ENCODE data around the gene PPP1R15A.
A peak's percentile ranks its signal among the peaks of the same experiment; 100 is the strongest.
"Not testable (repeated sequence)": the region's sequence is repeated elsewhere in the genome, so short reads cannot be mapped to it uniquely, and the experiment has no call there.

The PPP1R15A gene

DNA sequence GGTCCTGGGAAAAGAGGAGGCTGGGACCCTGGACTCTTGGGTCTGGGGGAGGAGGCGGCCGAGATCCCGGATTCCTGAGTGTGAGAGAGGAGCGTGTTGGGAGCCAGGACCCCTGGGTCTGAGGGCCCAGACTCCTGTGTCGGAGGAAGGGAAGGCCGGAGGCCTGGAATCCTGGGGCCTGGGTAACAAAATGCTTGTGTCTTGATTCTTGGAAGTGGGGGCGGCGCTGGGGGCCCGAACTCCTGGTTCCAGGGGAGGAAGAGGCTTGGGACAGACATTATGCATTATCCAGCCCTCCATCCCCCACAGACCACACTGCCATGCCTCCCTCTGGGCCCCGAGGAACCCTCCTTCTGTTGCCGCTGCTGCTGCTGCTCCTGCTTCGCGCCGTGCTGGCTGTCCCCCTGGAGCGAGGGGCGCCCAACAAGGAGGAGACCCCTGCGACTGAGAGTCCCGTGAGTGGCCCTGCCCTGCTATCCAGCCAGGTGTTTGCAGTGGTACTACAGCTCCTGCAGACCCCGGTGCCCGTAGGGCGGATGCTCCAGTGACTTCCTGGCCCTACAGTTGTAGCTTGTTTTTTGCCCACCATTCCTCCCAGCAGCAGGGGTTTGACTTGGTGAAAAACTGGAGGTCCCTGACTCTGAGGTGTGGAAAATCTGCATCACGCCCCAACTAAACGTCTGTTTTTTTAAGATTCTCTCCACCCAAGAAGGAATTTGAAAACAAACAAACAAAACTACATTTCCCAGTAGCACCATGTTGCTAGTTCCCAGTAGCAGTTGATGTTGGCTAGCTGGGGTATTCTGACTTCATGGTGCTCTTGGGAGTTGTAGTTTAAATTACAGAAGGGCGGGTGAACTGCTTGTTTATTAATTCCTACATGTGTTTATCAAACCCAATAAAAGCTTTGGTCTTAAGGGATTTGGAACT is 28.5 kb downstream of the PPP1R15A start:
- H3K4me3 Mint-ChIP-seq, result peak overlapping the region; percentile 94 to 99 (median 96)
- peaks cover 13% of the 10 kb centered on the region for H3K4me1 Mint-ChIP-seq
- H3K27me3 Mint-ChIP-seq (ENCODE audit: low read depth), result no peaks in the 10 kb centered on the region

DNA sequence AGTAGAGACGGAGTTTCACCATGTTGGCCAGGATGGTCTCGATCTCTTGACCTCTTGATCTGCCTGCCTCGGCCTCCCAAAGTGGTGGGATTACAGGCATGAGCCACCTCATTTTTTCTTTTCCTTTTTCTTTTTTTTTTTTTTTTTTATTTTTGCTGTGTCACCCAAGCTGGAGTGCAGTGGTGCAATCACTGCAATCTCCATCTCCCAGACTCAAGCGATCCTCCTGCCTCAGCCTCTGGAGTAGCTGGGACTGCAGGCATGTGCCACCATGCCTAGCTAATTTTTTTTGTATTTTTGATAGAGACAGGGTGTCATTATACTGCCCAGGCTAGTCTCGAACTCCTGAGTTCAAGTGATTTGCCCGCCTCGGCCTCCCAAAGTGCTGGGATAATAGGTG is 30.1 kb downstream of the PPP1R15A start:
- not testable (repeated sequence) for H3K27ac Mint-ChIP-seq; H3K27me3 Mint-ChIP-seq (ENCODE audit: low read depth); H3K9me3 Mint-ChIP-seq
- peaks cover 13% of the 10 kb centered on the region for H3K4me1 Mint-ChIP-seq
- peaks cover 44% of the 10 kb centered on the region for H3K36me3 Mint-ChIP-seq (ENCODE audit: low read depth)
- H3K4me3 Mint-ChIP-seq, result peak overlapping the region; percentile 44 to 63 (median 52)

More for the DNA sequence above, 28.5 kb downstream of the PPP1R15A start:
- TF ChIP-seq, protein P1, sequence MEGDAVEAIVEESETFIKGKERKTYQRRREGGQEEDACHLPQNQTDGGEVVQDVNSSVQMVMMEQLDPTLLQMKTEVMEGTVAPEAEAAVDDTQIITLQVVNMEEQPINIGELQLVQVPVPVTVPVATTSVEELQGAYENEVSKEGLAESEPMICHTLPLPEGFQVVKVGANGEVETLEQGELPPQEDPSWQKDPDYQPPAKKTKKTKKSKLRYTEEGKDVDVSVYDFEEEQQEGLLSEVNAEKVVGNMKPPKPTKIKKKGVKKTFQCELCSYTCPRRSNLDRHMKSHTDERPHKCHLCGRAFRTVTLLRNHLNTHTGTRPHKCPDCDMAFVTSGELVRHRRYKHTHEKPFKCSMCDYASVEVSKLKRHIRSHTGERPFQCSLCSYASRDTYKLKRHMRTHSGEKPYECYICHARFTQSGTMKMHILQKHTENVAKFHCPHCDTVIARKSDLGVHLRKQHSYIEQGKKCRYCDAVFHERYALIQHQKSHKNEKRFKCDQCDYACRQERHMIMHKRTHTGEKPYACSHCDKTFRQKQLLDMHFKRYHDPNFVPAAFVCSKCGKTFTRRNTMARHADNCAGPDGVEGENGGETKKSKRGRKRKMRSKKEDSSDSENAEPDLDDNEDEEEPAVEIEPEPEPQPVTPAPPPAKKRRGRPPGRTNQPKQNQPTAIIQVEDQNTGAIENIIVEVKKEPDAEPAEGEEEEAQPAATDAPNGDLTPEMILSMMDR (IDR thresholded peaks at IDR 0.05; ENCODE audit: unreplicated experiment in 3 of 3), result no peak
- Mint-ChIP-seq H3K36me3 (ENCODE audit: low read depth) (peaks cover 36% of the 10 kb centered on the region), H3K9me3 (no peaks in the 10 kb centered on the region), H3K27ac (peak overlapping the region; percentile 90 to 97 (median 96))

DNA sequence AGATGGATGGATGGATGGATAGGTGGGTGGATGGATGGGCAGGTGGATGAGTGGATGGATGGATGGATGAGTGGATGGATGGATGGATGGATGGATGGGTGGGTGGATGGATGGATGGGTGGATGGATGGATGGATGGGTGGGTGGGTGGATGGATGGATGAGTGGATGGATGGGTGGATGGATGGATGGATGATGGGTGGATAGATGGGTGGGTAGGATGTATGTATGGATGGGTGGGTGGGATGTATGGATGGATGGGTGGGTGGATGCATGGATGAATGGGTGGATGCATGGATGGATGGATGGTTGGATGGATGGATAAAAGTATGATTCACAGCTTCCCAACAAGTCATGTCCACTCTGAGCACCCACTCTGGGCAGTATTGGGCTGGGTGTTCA is 31.6 kb downstream of the PPP1R15A start:
- H3K36me3 Mint-ChIP-seq (ENCODE audit: low read depth), result peaks cover 57% of the 10 kb centered on the region
- not testable (repeated sequence) for H3K4me3 Mint-ChIP-seq; H3K27ac Mint-ChIP-seq; H3K27me3 Mint-ChIP-seq (ENCODE audit: low read depth); H3K9me3 Mint-ChIP-seq
- peaks cover 13% of the 10 kb centered on the region for H3K4me1 Mint-ChIP-seq

DNA sequence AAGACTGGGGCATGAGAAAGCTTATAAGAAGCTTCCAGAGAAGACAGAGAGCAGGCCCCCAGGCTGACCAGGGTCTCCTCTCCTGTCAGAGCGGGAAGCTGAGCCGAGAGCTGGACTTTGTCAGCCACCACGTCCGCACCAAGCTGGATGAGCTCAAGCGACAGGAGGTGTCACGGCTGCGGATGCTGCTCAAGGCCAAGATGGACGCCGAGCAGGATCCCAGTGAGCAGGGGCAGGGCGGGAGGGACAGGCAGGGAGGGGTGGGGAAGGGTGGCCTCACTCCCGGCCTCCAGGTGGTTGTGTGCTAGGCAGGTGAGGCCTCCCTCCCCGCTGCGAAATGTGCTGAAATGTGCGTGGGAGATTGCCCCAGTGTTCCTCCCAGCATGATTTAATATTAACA is 33.4 kb downstream of the PPP1R15A start:
- Mint-ChIP-seq H3K27me3 (ENCODE audit: low read depth) (no peaks in the 10 kb centered on the region), H3K4me1 (peaks cover 5% of the 10 kb centered on the region), H3K9me3 (no peaks in the 10 kb centered on the region), H3K27ac (no peak overlapping the region), H3K4me3 (no peak overlapping the region), H3K36me3 (ENCODE audit: low read depth) (peaks cover 70% of the 10 kb centered on the region)
- TF ChIP-seq, protein P1 (IDR thresholded peaks at IDR 0.05; ENCODE audit: unreplicated experiment in 3 of 3), result no peak

DNA sequence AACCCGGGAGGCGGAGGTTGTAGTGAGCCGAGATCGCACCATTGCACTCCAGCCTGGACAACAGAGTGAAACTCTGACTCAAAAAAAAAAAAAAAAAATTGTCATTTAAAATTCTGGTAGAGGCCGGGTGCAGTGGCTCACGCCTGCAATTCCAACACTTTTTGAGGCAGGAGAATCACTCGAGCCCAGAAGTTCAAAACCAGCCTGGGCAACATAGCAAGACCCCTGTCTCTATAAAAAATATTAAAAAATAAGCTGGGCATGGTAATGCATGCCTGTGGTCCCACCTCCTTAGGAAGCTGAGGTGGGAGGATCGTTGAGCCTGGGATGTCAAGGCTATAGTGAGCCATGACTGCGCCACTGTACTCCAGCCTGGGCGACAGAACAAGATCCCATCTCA is 34.1 kb downstream of the PPP1R15A start:
- TF ChIP-seq, protein P1 (IDR thresholded peaks at IDR 0.05; ENCODE audit: unreplicated experiment in 3 of 3), result no peak
- Mint-ChIP-seq H3K27me3 (ENCODE audit: low read depth) (no peaks in the 10 kb centered on the region), H3K27ac (no peak overlapping the region), H3K36me3 (ENCODE audit: low read depth) (peaks cover 72% of the 10 kb centered on the region), H3K4me3 (no peak overlapping the region), H3K9me3 (no peaks in the 10 kb centered on the region), H3K4me1 (peaks cover under 1% of the 10 kb centered on the region)

DNA sequence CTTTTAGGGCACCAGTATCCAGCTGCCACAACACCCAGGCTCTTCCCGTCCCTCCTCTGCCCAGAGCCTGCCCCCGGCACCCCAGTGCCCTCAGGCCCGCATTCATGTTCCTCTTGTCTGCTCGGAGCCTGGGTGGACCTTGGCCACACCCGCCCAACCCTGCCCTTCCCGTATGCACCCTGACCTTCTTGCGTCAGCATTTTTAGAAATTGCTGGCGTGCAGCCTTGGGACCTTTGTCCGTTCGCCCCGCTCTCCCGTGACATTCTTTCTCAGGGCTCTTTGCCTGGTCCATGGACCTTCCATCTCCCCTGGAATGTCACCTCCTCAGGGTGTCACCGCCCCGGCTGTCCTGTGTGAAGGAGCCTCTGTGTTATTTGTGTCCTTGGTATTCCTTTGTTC is 35.5 kb downstream of the PPP1R15A start:
- Mint-ChIP-seq H3K9me3 (no peaks in the 10 kb centered on the region), H3K4me1 (no peaks in the 10 kb centered on the region), H3K36me3 (ENCODE audit: low read depth) (peaks cover 75% of the 10 kb centered on the region), H3K4me3 (no peak overlapping the region), H3K27ac (peak overlapping the region in 1 of 3 experiments; percentile 70), H3K27me3 (ENCODE audit: low read depth) (no peaks in the 10 kb centered on the region)
- TF ChIP-seq, protein P1 (IDR thresholded peaks at IDR 0.05; ENCODE audit: unreplicated experiment in 3 of 3), result no peak

DNA sequence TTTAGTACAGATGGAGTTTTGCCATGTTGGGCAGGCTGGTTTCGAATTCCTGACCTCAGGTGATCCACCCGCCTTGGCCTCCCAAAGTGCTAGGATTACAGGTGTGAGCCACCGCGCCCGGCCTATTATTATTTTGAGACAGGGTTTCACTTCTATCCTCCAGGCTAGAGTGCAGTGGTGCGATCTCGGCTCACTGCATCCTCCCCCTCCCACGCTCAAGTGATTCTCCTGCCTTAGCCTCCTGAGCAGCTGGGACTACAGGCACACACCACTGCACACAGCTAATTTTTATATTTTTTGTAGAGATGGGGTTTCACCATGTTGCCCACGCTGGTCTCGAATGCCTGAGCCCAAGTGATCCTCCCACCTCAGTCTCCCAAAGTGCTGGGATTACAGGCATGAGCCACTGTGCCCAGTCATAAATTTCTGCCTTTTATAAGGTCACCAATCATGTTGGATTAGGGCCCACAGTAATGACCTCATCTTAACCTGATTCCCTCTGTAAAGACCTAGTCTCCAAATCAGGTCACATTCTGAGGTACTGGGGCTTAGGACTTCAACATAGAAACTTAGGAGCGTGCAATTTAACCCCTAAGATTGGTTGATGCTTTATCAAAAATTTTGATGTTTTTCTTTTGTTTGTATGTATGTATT is 37.3 kb downstream of the PPP1R15A start:
- not testable (repeated sequence) for H3K4me3 Mint-ChIP-seq; H3K27me3 Mint-ChIP-seq (ENCODE audit: low read depth); H3K9me3 Mint-ChIP-seq; H3K4me1 Mint-ChIP-seq; H3K27ac Mint-ChIP-seq
- peaks cover 80% of the 10 kb centered on the region for H3K36me3 Mint-ChIP-seq (ENCODE audit: low read depth)

All from nephron (organoid).